Right renal cortex interstitium (tissue), 3 donors: Measurements from ENCODE around the gene KCNC3. TPM values are rescaled to one million over a fixed set of nuclear protein-coding genes. Genes with fewer than 3 reads are reported as not detected.

Source experiments
- DNase-seq, 3 donors: peaks; one replicate each; pipeline ENCODE4 v3.0.0-alpha.2; 2013; ENCODE audit warnings: low read depth in 3 of 3, low spot score in 2 of 3
- polyA plus RNA-seq, 3 donors: library from polyadenylated mRNA; unstranded; fragments of 120-200 nt; gene quantifications; one replicate each; pipeline ENCODE4 v1.2.1, GENCODE V29; 2013; ENCODE audit not compliant: insufficient read length in 3 of 3

KCNC3 gene
- polyA plus RNA-seq, 3 donors: 23.8 to 27.2 (median 27.1) TPM

GRCh38 chr19:50280074-50280473 lies 49.1 kb downstream of the KCNC3 start:
- DNase-seq: no peak

- no peak for DNase-seq
Observed at GRCh38 chr19:50277966-50278580, 51.1 kb downstream of the KCNC3 start.

- no peak for DNase-seq
Observed at GRCh38 chr19:50276370-50277063, 52.7 kb downstream of the KCNC3 start.

DNA sequence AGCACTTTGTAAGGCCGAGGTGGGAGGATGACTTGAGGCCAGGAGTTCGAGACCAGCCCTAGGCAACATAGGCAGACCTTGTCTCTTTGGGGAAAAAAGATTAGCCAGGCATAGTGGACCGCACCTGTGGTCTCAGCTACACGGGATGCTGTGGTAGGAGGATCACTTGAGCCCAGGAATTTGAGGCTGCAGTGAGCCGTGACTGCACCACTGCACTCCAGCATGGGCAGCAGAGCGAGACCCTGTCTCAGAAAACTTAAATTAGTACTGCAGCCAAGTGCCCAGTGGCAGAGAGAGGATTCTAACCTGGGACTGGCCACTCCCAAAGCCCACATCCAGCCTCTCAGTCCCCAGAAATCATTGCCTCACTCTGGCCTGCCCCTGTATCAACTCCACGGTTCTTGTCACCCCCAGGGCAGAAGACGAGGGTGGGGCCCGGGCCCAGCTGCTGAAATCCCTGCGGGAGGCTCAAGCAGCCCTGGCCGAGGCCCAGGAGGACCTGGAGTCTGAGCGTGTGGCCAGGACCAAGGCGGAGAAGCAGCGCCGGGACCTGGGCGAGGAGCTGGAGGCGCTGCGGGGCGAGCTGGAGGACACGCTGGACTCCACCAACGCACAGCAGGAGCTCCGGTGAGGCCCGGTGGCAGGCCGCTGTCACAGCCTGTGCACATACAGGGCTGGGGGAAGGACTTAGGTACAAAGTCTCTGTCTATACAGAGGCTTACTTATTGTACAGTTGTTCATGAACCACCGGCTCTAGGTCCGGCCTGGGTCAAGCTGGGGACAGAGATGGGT lies 53.4 kb downstream of the KCNC3 start:
- no peak for DNase-seq

GRCh38 chr19:50273821-50274220 lies 55.4 kb downstream of the KCNC3 start:
- no peak for DNase-seq

GRCh38 chr19:50272263-50272897 lies 56.8 kb downstream of the KCNC3 start:
- DNase-seq: no peak

GRCh38 chr19:50269653-50270052 lies 59.5 kb downstream of the KCNC3 start:
- DNase-seq: no peak

- no peak for DNase-seq
Observed at GRCh38 chr19:50268501-50268900, 60.7 kb downstream of the KCNC3 start.

GRCh38 chr19:50268041-50268440 lies 61.1 kb downstream of the KCNC3 start:
- no peak for DNase-seq

DNA sequence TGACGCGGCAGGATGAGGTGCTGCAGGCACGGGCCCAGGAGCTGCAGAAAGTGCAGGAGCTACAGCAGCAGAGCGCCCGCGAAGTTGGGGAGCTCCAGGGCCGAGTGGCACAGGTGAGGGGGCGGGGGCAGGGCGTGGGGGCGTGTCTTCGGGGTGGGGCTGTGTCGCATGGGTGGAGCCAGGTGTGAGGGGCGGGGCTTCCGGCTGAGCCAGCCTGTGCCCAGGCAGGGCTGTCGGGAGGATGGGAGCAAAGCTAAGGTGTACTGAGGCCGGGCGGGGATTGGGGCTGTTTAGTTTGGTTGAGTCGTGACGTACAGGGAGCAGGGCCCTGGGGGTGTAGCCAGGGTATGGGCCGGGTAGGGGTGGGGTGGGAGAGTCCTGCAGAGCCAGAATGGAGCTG lies 62.3 kb downstream of the KCNC3 start:
- DNase-seq: no peak

DNA sequence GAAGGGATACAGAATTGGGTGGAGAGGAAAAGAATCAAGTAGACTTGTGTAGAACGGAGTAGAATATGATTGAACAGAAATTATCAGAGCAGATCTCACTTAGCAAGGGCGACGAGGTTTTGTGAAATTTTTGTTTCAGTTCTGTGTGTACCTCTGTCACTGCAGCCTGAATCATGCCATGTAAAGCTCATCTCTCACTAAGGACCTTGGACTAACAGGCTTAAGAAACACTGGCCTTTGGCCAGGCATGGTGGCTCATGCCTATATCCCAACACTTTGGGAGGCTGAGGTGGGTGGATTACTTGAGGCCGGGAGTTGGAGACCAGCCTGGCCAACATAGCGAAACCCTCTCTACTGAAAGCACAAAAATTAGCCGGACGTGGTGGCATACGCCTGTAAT lies 63.1 kb downstream of the KCNC3 start:
- DNase-seq: no peak

GRCh38 chr19:50264483-50265186 lies 64.5 kb downstream of the KCNC3 start:
- DNase-seq: no peak

- DNase-seq: no peak
Observed at GRCh38 chr19:50263176-50263575, 66.0 kb downstream of the KCNC3 start.

Other genes starting within 250 kb of the KCNC3 start
- gene IZUMO2, start 166.1 kb downstream of the KCNC3 start, polyA plus RNA-seq: under 1 TPM in 1 of 3 donors, not detected in 2; 0.28 TPM
- gene MYH14, start 125.8 kb downstream of the KCNC3 start, polyA plus RNA-seq: 10 to 100 TPM; 16.6 to 23.9 (median 19.0) TPM
- 1 to 10 TPM; 8.2 to 9.4 (median 8.7) TPM for gene NAPSA, start 36.3 kb upstream of the KCNC3 start, polyA plus RNA-seq
- gene NR1H2, start 47.1 kb upstream of the KCNC3 start, polyA plus RNA-seq: 10 to 100 TPM; 25.9 to 28.8 (median 27.6) TPM
- gene POLD1, start 55.0 kb upstream of the KCNC3 start, polyA plus RNA-seq: 10 to 100 TPM; 20.7 to 22.8 (median 21.6) TPM
- under 1 TPM; 0.28 to 0.91 (median 0.82) TPM for gene SPIB, start 89.6 kb upstream of the KCNC3 start, polyA plus RNA-seq
- gene MYBPC2, start 103.5 kb upstream of the KCNC3 start, polyA plus RNA-seq: under 1 TPM; 0.58 to 0.72 (median 0.67) TPM
- 100 to 1,000 TPM; 103 to 123 (median 107) TPM for gene EMC10, start 147.1 kb upstream of the KCNC3 start, polyA plus RNA-seq
- 1 to 10 TPM; 5.9 to 7.8 (median 6.8) TPM for gene GARIN5A, start 147.5 kb upstream of the KCNC3 start, polyA plus RNA-seq
- gene JOSD2, start 181.8 kb upstream of the KCNC3 start, polyA plus RNA-seq: 1 to 10 TPM; 6.4 to 8.8 (median 7.7) TPM
- 1 to 10 TPM; 5.5 to 8.3 (median 8.1) TPM for gene ASPDH, start 184.5 kb upstream of the KCNC3 start, polyA plus RNA-seq
- 10 to 100 TPM; 12.6 to 15.6 (median 15.0) TPM for gene LRRC4B, start 239.1 kb upstream of the KCNC3 start, polyA plus RNA-seq